Measurements from ENCODE around the gene FAM161B.

GRCh38 chr14:73973497-73973896 is 23.6 kb upstream of the FAM161B start:
- TF ChIP-seq TAF1 (IDR thresholded peaks at IDR 0.05; ENCODE audit: borderline replicate concordance, low read depth, low read length): no peak
- no peak for TF ChIP-seq POLR2A (IDR thresholded peaks at IDR 0.05; ENCODE audit: low read depth, low read length)

All from GM12892 (cell line).